Endometrium (tissue), 2 donors: ENCODE data around the gene GNA14.
A peak's percentile ranks its signal among the peaks of the same experiment; 100 is the strongest.
"Not testable (repeated sequence)": the region's sequence is repeated elsewhere in the genome, so short reads cannot be mapped to it uniquely, and the experiment has no call there.

Source experiments
- FAIRE-seq: peaks from 2 replicates; lab custom pipeline; 2012; peaks lifted over from hg19 to GRCh38; lab: Jason Lieb, UNC
- donor health status: control.
- donor health status: control.

Gene GNA14

GRCh38 chr9:77643871-77644270, 4.3 kb downstream of the GNA14 start:
- FAIRE-seq = no peak

- no peak for FAIRE-seq
Observed at GRCh38 chr9:77640741-77641580, 7.2 kb downstream of the GNA14 start.

DNA sequence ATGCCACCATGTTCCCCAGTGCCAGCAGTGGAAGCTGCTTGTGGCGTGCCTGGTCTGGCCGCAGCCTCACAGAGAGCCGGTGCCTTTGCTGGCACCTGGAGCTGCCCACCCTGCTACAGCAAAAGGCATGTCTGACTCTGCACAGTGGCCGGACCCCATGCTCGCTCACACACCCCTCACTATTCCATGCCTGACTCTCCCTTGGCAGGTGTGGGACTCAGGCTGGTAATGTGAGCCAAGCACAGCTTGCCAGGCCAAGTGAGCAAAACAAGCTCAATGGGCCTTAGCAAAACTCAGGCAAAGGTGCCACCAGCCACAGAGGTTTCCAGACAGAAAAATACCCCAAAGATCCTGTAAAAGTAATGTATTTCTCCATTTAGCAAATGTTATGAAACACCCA, 15.5 kb downstream of the GNA14 start:
- FAIRE-seq = no peak

GRCh38 chr9:77628864-77629263, 19.3 kb downstream of the GNA14 start:
- FAIRE-seq = not testable (repeated sequence)

DNA sequence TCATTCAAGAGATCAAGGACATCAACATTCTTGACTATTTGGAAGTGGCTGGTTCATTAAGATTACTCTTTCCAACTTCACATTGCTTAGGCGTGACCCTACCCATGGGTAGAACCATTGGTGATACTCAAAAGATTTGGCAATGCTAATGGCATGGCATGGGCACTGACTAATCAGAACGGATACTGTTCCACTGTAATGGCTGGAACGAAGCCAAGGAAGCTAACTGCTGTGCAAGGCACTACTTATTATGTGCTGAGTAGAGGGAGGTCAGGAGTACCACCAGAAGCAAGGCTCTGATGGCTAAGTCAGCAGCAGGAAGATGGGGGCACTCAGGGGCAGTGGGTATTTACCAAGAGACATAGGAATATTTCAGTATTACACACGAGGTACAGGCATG, 31.9 kb downstream of the GNA14 start:
- FAIRE-seq = no peak

- FAIRE-seq = no peak
Observed at GRCh38 chr9:77614645-77615044, 33.5 kb downstream of the GNA14 start.

DNA sequence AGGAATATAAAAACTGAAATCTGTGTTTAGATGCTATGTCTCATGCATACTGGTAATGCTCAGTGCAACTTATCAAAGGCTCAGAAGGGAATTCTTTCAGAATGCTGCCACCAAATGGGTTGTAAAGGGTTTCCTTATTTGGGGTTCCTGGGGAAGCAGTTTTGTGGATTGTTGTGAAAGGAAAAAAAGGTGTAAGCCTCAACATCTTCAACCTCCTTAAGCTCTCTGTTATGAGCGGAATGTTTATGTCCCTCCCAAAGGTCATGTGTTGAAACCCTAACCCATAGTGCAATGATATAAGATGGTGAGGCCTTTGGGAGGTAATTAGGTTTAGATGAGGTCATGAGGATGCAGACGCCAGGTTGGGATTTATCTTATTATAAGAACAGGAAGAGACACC, 41.6 kb downstream of the GNA14 start:
- FAIRE-seq = no peak

- FAIRE-seq = peak; percentile 98
Observed at GRCh38 chr9:77605449-77606220, 42.5 kb downstream of the GNA14 start.

- no peak for FAIRE-seq
Observed at GRCh38 chr9:77604316-77604715, 43.8 kb downstream of the GNA14 start.

DNA sequence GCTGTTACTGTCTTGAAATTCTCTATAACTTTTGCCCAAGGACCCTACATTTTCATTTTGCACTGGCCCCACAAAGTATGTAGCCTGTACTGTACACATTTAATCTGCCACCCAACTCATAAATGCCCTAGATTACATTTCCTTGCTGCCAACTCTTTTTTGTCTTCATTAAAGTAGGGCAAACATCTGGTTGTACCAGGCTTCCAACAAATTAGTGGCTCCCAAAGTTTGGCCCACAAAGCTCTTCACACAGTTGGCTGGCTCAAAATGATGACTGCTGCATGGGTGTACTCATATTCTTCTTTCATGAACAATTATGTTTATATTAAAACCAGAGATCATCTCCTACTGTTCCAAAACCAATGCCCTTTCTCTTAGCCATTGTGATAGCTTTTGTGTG, 45.3 kb downstream of the GNA14 start:
- FAIRE-seq = no peak

DNA sequence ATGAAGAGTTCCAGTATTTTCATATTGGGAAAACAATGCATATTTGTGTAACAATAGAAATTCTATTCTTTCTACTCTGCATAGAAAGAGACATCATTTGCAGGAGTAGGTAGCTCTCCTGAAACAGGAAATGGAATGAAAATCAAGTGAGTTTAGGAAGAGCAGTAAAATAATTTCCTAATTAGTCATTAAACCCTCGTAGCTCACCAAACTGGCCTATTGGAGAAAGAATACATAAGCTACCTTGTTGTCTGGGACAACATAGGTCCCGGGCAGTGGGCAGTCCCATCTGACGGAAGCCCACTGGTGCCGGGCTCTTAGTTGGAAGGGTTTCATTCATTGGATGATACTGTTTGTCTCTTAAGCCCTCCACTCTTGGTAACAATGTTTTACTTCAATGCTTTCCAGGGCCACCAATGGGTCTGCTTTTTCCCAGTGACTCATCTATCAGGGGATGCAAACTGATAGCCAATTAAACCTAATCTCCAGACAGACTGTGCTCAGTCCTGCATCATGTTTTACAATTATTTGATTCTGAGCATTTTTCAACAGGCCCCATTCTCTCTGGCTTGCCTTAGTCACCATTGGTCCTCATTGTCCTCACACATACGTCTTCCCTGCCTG, 46.5 kb downstream of the GNA14 start:
- FAIRE-seq = peak; percentile 21

DNA sequence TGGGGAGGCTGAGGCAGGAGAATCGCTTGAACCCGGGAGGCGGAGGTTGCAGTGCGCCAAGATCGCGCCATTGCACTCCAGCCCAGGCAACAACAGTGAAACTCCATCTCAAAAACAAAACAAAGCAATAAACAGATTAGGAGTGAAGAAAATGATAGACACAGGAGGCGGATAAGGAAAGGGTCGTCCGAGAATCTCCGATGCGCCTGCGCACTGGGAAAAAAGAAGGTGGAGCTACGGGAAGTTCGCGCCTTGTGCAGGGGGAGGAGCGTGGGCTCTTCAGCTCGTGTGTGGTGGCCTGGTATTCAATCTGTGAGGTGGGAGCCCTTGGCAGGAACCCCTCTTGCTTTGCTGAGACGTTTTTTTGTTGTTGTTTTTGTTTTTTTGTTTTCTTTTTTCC, 47.3 kb downstream of the GNA14 start:
- FAIRE-seq = no peak

- FAIRE-seq = no peak
Observed at GRCh38 chr9:77599492-77599891, 48.6 kb downstream of the GNA14 start.

- no peak for FAIRE-seq
Observed at GRCh38 chr9:77598991-77599390, 49.1 kb downstream of the GNA14 start.

GRCh38 chr9:77598524-77598923, 49.6 kb downstream of the GNA14 start:
- no peak for FAIRE-seq

- FAIRE-seq = no peak
Observed at GRCh38 chr9:77597057-77597456, 51.1 kb downstream of the GNA14 start.

GRCh38 chr9:77595426-77596095, 52.6 kb downstream of the GNA14 start:
- no peak for FAIRE-seq

DNA sequence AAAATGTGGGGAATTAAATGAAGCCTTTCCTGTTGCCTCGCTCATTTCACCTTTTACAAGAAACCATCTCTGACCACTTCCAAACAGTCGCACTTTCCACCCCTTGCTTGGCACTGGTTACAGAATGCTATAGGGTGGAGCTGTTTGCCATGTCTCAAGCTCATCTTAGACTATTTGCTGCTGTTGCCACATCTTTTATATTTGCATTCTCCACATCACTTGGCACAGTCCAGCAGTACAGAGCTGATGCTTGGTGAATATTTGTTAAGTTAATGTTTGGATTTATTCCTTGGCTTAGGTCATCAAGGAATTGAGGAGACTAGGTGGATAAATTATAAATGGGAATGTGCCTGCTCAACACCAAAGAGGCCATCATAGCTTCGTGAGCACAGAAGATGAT, 53.2 kb downstream of the GNA14 start:
- no peak for FAIRE-seq

GRCh38 chr9:77593528-77593927, 54.6 kb downstream of the GNA14 start:
- no peak for FAIRE-seq

DNA sequence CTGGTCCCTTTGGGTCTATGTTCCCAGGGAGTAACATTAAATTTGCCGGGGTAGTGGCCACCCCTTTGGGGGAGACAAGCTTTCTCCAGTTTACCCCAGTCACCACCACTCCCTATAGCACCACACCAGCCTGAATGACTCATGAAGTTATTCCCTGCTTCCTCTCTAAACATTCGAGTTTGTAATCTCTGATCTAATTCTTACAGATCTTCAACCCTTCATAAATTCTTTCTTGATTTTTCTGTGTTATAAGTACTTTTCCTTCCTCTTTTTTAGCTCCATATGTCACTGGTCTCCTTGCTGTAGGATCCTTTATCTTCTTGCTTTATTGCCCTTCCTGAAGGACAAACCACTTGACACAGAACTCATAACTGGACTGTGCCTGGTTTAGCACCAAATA, 55.6 kb downstream of the GNA14 start:
- FAIRE-seq = no peak

DNA sequence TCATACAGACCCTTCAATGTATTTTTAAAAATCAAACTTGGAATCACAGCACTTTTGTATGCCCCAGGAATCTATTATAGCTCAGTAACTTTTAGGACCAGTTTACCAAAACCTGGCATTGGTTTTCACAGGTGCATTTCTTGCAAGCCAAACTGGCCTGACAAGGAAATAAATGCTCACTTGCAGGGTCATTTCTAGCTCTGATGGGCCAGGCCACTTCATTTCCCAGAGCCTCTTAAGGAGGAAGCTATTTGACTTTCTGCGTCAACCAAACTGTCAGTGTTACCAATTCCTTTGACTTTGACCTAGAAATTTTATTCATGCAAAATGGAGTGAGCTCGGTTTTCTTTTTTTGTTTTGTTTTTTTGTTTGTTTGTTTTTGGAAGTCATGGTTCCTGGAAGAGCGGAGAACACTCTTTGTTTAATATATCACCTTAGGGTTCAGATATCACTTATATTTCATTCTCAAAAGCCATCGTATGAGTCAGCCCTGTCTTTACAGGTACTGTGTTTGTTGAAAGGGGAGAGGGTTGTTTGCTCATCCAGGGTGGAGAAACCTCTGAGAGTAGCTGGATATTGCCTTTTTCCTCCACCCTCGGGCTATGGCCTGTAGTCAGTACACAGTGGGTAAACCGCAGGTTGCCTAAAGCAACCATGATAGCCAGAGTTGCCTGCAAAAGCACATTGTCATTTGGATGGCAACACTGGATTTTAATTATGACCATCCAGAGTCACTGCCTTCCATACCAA, 58.9 kb downstream of the GNA14 start:
- FAIRE-seq = no peak
